Heart right ventricle (tissue), 16 donors: ENCODE measurements around the gene IGFN1. TPM values are rescaled to one million over a fixed set of nuclear protein-coding genes. Genes with fewer than 3 reads are reported as not detected.
A peak's percentile ranks its signal among the peaks of the same experiment; 100 is the strongest.

ENCODE experiments used
- ATAC-seq, 8 donors: fragments of 200-7000 bp; cut with Tn5 transposase; one replicate each; pipeline ENCODE4 v1.9.1; 2020; ENCODE audit warnings: mild to moderate bottlenecking in 8 of 8, moderate library complexity in 8 of 8, moderate number of reproducible peaks in 1 of 8
- DNase-seq, 2 donors: peaks; one replicate each; pipeline ENCODE4 v3.0.0-alpha.2; 2020
- H3K27ac ChIP-seq, 10 donors: fragments of 200-600 bp; sonication (generic) in 2 of 10; one replicate each; pipeline versions ENCODE4 v1.5.0 to v1.8.0; 2020 to 2022; ENCODE audit warnings: mild to moderate bottlenecking in 3 of 10
- H3K27me3 ChIP-seq, 7 donors: fragments of 200-600 bp; one replicate each; pipeline ENCODE4 v1.8.0; 2021 to 2022; ENCODE audit warnings: mild to moderate bottlenecking in 2 of 7
- H3K36me3 ChIP-seq, 9 donors: fragments of 200-600 bp; sonication (generic) in 1 of 9; one replicate each; pipeline versions ENCODE4 v1.5.0 to v1.8.0; 2020 to 2022; ENCODE audit warnings: mild to moderate bottlenecking in 2 of 9
- H3K4me1 ChIP-seq, 9 donors: fragments of 200-600 bp; sonication (generic) in 1 of 9; one replicate each; pipeline versions ENCODE4 v1.5.0 to v1.8.0; 2020 to 2022; ENCODE audit warnings: mild to moderate bottlenecking in 4 of 9
- H3K4me3 ChIP-seq, 10 donors: fragments of 200-600 bp; sonication (generic) in 2 of 10; one replicate each; pipeline versions ENCODE4 v1.5.0 to v1.8.0; 2020 to 2022; ENCODE audit warnings: mild to moderate bottlenecking in 7 of 10, moderate library complexity in 2 of 10
- H3K9me3 ChIP-seq, 11 donors: fragments of 200-600 bp in 10 of 11; sonication (generic) in 2 of 11; one replicate each; pipeline versions ENCODE4 v1.5.0 to v1.8.0; 2013 to 2022; ENCODE audit warnings: mild to moderate bottlenecking in 2 of 11, control low read depth in 1 of 11, moderate library complexity in 1 of 11
- WGBS, 2 donors: extraction: QIAGEN DNeasy Blood & Tissue Kit; methylation state at CpG; one replicate each; pipeline ENCODE4 v1.1.7; 2013; ENCODE audit warnings: inconsistent platforms in 1 of 2; 5-methylcytosine and 5-hydroxymethylcytosine counted together
- intact Hi-C, 10 donors: fragments of 100-400 bp; cut with DNase I; formaldehyde crosslinking; loops; one replicate each; pipeline versions ENCODE4 v1.11.1 to v1.14.2; 2022
- polyA plus RNA-seq, 2 donors: library from polyadenylated mRNA; stranded (reverse); fragments of 200-250 nt; gene quantifications; one replicate each; pipeline ENCODE4 v1.2.3, GENCODE V29; 2013
- total RNA-seq, 10 donors: library from RNA; stranded (reverse); fragmentation: NEBNext Ultra II Directional in 3 of 10; extraction: Animal tissue kit (Norgen Biotek cat#: 25700) in 3 of 10; gene quantifications; one replicate each; pipeline versions ENCODE4 v1.2.1 to v1.2.4, GENCODE V29; 2021 to 2023
- TF ChIP-seq, protein P1 (sequence below), 9 donors: fragments of 200-600 bp; sonication (generic) in 2 of 9; IDR thresholded peaks; one replicate each; pipeline versions ENCODE4 v1.5.0 to v1.8.0; 2021 to 2022; ENCODE audit warnings: antibody characterized with exemption in 9 of 9, mild to moderate bottlenecking in 5 of 9, moderate library complexity in 1 of 9
- donor health status: Arrhythmogenic right ventricular cardiomyopathy.
- donor health status: ischemic (EF 13 %, LVEDD 7.1; RV severe dilation, severe dysfunction).
- donor health status: healthy with polysubstance abuse.
- donor health status: DM: no; HTN: yes; CAD: no.
- donor health status: DM: no; HTN: no; CAD: no.
- donor health status: ischemic (EF 25% LVEDD 6.9; RV normal size, moderate dysfunction).
- donor health status: ischemic (EF 25% LVEDD 5.7; RV mildly dilated, moderate dysfunction).
- donor health status: healthy.
- donor health status: DM: yes; HTN: yes; CAD: no.
- donor health status: Ischemic cardiomyopathy.
- donor health status: ischemic (EF 35%, LVEDD 5.7; RV mildly dilated, moderate dysfunction).
- donor health status: nonischemic (EF 11% LVEDD 7.7; RV severe dilation, severe dysfunction).
- donor health status: DM: yes; HTN: yes; CAD: no.
- donor health status: PGD.
- donor health status: ischemic (EF 29% LVEDD 5.4; RV normal size, mild dysfunction).
- donor health status: nonischemic (EF 23%, LVEDD 6.1; RV moderate dilation, normal function).

The IGFN1 gene
- total and polyA plus RNA-seq, 12 donors = 0.01 to 0.07 (median 0.02) TPM; not detected in 7

DNA sequence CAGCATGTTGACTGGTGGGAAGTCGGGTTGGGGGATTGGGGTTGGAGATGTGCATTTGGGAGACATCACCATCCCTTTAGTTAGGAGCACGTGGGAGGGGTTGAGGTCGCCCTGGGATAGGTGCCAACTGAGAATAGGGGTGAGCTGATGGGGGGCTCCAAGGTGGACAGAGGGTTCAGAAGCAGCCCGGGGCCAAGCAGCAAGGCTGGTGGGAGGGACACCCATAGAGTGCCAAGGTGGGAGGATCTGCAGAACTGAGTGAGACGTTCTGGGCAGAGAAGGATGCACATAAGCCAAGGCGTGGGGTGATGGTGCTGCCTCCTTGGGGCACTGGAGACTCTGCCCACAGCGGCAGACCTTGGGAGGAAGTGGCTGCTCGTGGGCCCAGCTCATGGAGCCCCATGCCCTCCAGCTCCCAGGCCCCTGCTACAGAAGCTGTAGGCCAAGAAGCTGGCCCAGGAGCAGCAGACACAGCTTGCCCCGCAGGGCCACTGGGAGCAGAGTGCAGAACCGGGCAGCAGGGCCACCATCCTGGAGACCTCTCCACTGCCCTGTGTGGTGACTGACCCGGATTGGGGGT is 61.3 kb downstream of the IGFN1 start:
- Histone ChIP-seq H3K36me3 (no peaks in the 10 kb centered on the region), H3K27ac (no peak overlapping the region), H3K4me3 (no peak overlapping the region), H3K27me3 (peaks cover 0 to 4% (median 0%) of the 10 kb centered on the region in 7 donors), H3K9me3 (no peaks in the 10 kb centered on the region), H3K4me1 (no peaks in the 10 kb centered on the region)
- DNase-seq (no peak), ATAC-seq (no peak)
- WGBS, 2 donors = 78 to 79% methylated on average over 10 to 11 of the region's 11 CpGs
- intact Hi-C loops = loop anchor here in 8 of 10 donors (5.0 kb wide), 4 partner anchors 90 to 155 kb away; no protein-coding TSS in a partner anchor
- TF ChIP-seq, protein P1, sequence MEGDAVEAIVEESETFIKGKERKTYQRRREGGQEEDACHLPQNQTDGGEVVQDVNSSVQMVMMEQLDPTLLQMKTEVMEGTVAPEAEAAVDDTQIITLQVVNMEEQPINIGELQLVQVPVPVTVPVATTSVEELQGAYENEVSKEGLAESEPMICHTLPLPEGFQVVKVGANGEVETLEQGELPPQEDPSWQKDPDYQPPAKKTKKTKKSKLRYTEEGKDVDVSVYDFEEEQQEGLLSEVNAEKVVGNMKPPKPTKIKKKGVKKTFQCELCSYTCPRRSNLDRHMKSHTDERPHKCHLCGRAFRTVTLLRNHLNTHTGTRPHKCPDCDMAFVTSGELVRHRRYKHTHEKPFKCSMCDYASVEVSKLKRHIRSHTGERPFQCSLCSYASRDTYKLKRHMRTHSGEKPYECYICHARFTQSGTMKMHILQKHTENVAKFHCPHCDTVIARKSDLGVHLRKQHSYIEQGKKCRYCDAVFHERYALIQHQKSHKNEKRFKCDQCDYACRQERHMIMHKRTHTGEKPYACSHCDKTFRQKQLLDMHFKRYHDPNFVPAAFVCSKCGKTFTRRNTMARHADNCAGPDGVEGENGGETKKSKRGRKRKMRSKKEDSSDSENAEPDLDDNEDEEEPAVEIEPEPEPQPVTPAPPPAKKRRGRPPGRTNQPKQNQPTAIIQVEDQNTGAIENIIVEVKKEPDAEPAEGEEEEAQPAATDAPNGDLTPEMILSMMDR (IDR thresholded peaks at IDR 0.05) = no peak

DNA sequence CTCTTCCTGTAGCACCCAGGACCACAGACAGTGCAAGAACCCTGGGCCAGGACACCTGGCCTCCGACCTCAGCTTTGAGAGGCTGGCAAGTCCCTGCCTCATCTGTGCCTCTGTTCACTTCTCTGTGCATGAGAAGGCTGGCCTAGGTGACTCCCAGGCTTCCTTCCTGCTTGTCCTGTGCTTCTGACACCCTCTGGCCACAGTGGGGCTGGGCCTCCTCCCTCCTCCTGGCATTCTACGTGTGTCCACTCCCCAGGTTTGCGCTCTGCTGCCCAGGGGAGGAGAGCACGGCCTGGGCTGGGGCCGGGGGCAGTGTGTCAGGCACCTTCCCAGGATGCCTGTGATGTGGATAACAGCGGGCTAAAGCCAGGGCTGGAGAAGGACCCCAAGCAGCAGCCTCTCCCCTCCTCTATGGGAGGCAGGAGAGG is 62.3 kb downstream of the IGFN1 start:
- H3K4me1 ChIP-seq = no peaks in the 10 kb centered on the region
- H3K4me3 ChIP-seq = no peak overlapping the region
- ATAC-seq (peak in 1 of 8 donors; percentile 6), DNase-seq (no peak)
- H3K27me3 ChIP-seq = peaks cover 0 to 4% (median 0%) of the 10 kb centered on the region in 7 donors
- H3K27ac ChIP-seq = no peak overlapping the region
- H3K36me3 ChIP-seq = no peaks in the 10 kb centered on the region
- TF ChIP-seq, protein P1 (IDR thresholded peaks at IDR 0.05) = no peak
- WGBS, 2 donors = 82 to 88% methylated on average over 6 of the region's 6 CpGs
- H3K9me3 ChIP-seq = no peaks in the 10 kb centered on the region
- intact Hi-C loops = loop anchor here in 8 of 10 donors (5.0 kb wide), 4 partner anchors 89 to 154 kb away; no protein-coding TSS in a partner anchor

DNA sequence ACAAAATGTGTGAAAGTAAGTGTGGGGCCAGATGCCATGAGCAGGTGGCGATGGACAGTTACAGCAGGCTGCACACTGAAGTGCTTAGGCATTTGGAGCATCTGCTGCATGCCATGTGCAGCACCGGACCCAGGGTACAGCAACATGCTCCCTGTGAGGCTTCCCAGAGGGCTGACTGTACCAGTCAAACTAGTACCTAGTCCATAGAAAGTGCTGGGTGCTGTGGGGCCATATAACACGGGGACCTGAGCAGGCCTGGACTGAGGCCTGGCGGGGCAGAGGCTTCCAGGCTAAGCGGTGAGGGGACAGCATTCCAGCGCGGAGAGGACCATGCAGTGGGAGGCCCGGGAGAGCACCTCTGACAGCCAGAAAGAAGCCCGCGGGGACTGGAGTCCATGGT is 62.8 kb downstream of the IGFN1 start:
- Histone ChIP-seq H3K27me3 (peaks cover 0 to 4% (median 0%) of the 10 kb centered on the region in 7 donors), H3K27ac (no peak overlapping the region), H3K4me3 (no peak overlapping the region), H3K4me1 (no peaks in the 10 kb centered on the region), H3K36me3 (no peaks in the 10 kb centered on the region), H3K9me3 (no peaks in the 10 kb centered on the region)
- WGBS, 2 donors = 75 to 86% methylated on average over 10 of the region's 10 CpGs
- ATAC-seq = no peak
- no peak for DNase-seq
- TF ChIP-seq, protein P1 (IDR thresholded peaks at IDR 0.05) = no peak
- intact Hi-C loops = loop anchor here in 8 of 10 donors (5.0 kb wide), 4 partner anchors 89 to 154 kb away; no protein-coding TSS in a partner anchor

DNA sequence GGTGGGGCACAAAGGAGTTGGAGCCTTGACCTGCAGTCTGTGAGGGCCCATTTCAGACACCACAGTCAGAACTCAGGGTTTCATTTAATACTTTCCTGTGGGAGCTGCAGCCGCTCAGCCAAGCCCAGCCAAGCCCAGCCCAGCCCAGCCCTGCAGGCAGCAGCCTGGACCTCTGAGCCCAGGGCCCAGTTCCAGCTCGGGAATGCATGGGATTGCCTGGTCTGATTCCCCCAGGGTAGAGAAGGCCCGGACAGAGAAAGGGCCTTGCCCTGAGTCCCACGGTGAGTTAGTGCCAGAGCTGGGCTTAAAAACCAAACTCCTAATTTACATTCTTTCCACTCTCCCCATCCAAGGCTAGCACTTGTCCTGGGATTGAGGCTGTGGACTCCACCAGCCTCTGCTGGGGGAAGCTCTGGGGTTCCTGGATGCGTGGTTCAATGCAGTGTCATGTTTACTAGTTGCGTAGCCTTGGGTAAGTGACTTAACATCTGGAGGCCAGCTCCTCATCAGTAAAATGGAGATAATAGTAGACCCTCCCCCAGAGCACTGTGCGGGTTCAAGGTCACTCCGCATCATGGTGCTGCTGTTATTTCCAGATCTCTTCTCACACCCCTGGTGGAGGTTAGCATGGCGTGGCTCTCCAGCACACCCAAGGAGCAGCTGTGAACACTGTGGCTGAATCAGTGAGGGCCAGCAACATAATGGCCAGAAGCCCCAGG is 63.4 kb downstream of the IGFN1 start:
- Histone ChIP-seq H3K27me3 (peaks cover 0 to 4% (median 0%) of the 10 kb centered on the region in 7 donors), H3K9me3 (no peaks in the 10 kb centered on the region), H3K4me3 (no peak overlapping the region), H3K36me3 (no peaks in the 10 kb centered on the region), H3K4me1 (no peaks in the 10 kb centered on the region), H3K27ac (no peak overlapping the region)
- TF ChIP-seq, protein P1 (IDR thresholded peaks at IDR 0.05) = no peak
- intact Hi-C loops = loop anchor here (1.0 to 5.0 kb wide), 9 partner anchors 88 to 155 kb away; no protein-coding TSS in a partner anchor
- no peak for DNase-seq
- WGBS, 2 donors = 77 to 85% methylated on average over 9 of the region's 9 CpGs
- peak in 3 of 8 donors; percentile 4 to 20 (median 17) for ATAC-seq
